GM23338 (cell line): ENCODE data around the gene TRNAU1AP. TPM values are rescaled to one million over a fixed set of nuclear protein-coding genes. Genes with fewer than 3 reads are reported as not detected.
A peak's percentile ranks its signal among the peaks of the same experiment; 100 is the strongest.
"Not testable (repeated sequence)": the region's sequence is repeated elsewhere in the genome, so short reads cannot be mapped to it uniquely, and the experiment has no call there.

ENCODE experiments used
- ATAC-seq: fragments of 200-7000 bp; cut with Tn5 transposase; 3 replicates; pipeline ENCODE4 v1.9.1; 2020
- DNase-seq: peaks from one replicate; pipeline ENCODE4 v3.0.0-alpha.2; 2015; ENCODE audit warnings: low spot score
- H2AFZ ChIP-seq: fragments of 200-600 bp; sonication (generic); 2 replicates; pipeline ENCODE4 v1.8.0; 2016; ENCODE audit warnings: antibody characterized with exemption, mild to moderate bottlenecking, moderate library complexity
- H3F3A ChIP-seq: fragments of 200-600 bp; sonication (generic); replicated peaks from 2 replicates; pipeline ENCODE4 v1.8.0; 2017; ENCODE audit warnings: antibody characterized with exemption, mixed run types, low read depth
- H3K27ac ChIP-seq: fragments of 200-600 bp; sonication (generic); 2 replicates; pipeline ENCODE4 v1.6.1; 2016; ENCODE audit warnings: low read depth
- H3K27me3 ChIP-seq: fragments of 200-600 bp; sonication (generic); 2 replicates; pipeline ENCODE4 v1.8.0; 2016; ENCODE audit warnings: mild to moderate bottlenecking, mixed run types, moderate library complexity; ENCODE audit not compliant: insufficient read depth
- H3K36me3 ChIP-seq: fragments of 200-600 bp; sonication (generic); 2 replicates; pipeline ENCODE4 v1.8.0; 2016; ENCODE audit warnings: mild to moderate bottlenecking; ENCODE audit not compliant: insufficient read depth
- H3K4me1 ChIP-seq: fragments of 200-600 bp; sonication (generic); 2 replicates; pipeline ENCODE4 v1.8.0; 2016; ENCODE audit warnings: mild to moderate bottlenecking, moderate library complexity; ENCODE audit not compliant: insufficient read depth
- H3K4me2 ChIP-seq: fragments of 200-600 bp; sonication (generic); 2 replicates; pipeline ENCODE4 v1.7.1; 2017; ENCODE audit warnings: mixed run types
- H3K4me3 ChIP-seq: fragments of 200-600 bp; sonication (generic); 2 replicates; pipeline ENCODE4 v1.6.1; 2016; ENCODE audit warnings: mixed run types
- H3K79me2 ChIP-seq: fragments of 200-600 bp; sonication (generic); replicated peaks from 2 replicates; pipeline ENCODE4 v1.8.0; 2017; ENCODE audit warnings: mild to moderate bottlenecking; ENCODE audit not compliant: insufficient read depth
- H3K9me2 ChIP-seq: fragments of 200-600 bp; sonication (generic); 2 replicates; pipeline ENCODE4 v1.8.0; 2017; ENCODE audit not compliant: insufficient read depth
- H4K20me1 ChIP-seq: fragments of 200-600 bp; sonication (generic); replicated peaks from 2 replicates; pipeline ENCODE4 v1.8.0; 2017; ENCODE audit warnings: mild to moderate bottlenecking; ENCODE audit not compliant: insufficient read depth
- H3K27ac Mint-ChIP-seq: 2 replicates; pipeline ENCODE4 v1.8.0; 2020; ENCODE audit warnings: inconsistent platforms, mild to moderate bottlenecking, moderate library complexity, mixed read lengths
- H3K27me3 Mint-ChIP-seq: 3 replicates; pipeline ENCODE4 v1.8.0; 2022; ENCODE audit warnings: low read depth, mild to moderate bottlenecking, moderate library complexity, mixed read lengths, inconsistent platforms; ENCODE audit not compliant: insufficient read depth, poor library complexity
- H3K36me3 Mint-ChIP-seq: 3 replicates; pipeline ENCODE4 v1.8.0; 2021; ENCODE audit warnings: low read depth, mild to moderate bottlenecking, inconsistent platforms, moderate library complexity, mixed read lengths
- H3K4me1 Mint-ChIP-seq: 3 replicates; pipeline ENCODE4 v1.8.0; 2020; ENCODE audit warnings: mild to moderate bottlenecking, inconsistent platforms, mixed read lengths
- H3K4me3 Mint-ChIP-seq: 3 replicates; pipeline ENCODE4 v1.8.0; 2021; ENCODE audit warnings: moderate library complexity, mild to moderate bottlenecking, inconsistent platforms, mixed read lengths
- H3K9me3 Mint-ChIP-seq: 3 replicates; pipeline ENCODE4 v1.8.0; 2020; ENCODE audit warnings: moderate library complexity, mild to moderate bottlenecking, inconsistent platforms, mixed read lengths
- CREB1 ChIP-seq: fragments of 250-450 bp; sonication (Bioruptor Pico); IDR thresholded peaks from 2 replicates; pipeline ENCODE4 v1.5.0; 2020; ENCODE audit warnings: low read depth, mild to moderate bottlenecking, moderate library complexity
- CTCF ChIP-seq, 2 experiments: fragments of 200-600 bp in 1 of 2; sonication (generic) in 1 of 2; conservative IDR thresholded peaks; 2 replicates each; pipeline versions ENCODE4 v1.5.1 to v1.6.1; 2016 to 2017; ENCODE audit warnings: antibody characterized with exemption in 2 of 2, low read depth in 2 of 2, mild to moderate bottlenecking in 2 of 2, moderate library complexity in 1 of 2
- ETS1 ChIP-seq: IDR thresholded peaks from 2 replicates; pipeline ENCODE4 v1.6.1; 2016; ENCODE audit warnings: antibody characterized with exemption
- EZH2 ChIP-seq: fragments of 200-600 bp; sonication (generic); IDR thresholded peaks from one replicate; pipeline ENCODE4 v1.8.0; 2017; ENCODE audit warnings: antibody characterized with exemption, mild to moderate bottlenecking, low read depth; ENCODE audit not compliant: unreplicated experiment
- JUNB ChIP-seq: IDR thresholded peaks from one replicate; pipeline ENCODE4 v1.6.1; 2016; ENCODE audit warnings: antibody characterized with exemption; ENCODE audit not compliant: unreplicated experiment
- POLR2AphosphoS5 ChIP-seq: IDR thresholded peaks from 2 replicates; pipeline ENCODE4 v1.6.1; 2016; ENCODE audit warnings: antibody characterized with exemption, low read depth
- REST ChIP-seq: IDR thresholded peaks from one replicate; pipeline ENCODE4 v1.6.1; 2018; ENCODE audit warnings: antibody characterized with exemption; ENCODE audit not compliant: unreplicated experiment
- STAT1 ChIP-seq: IDR thresholded peaks from one replicate; pipeline ENCODE4 v1.6.1; 2016; ENCODE audit warnings: antibody characterized with exemption; ENCODE audit not compliant: unreplicated experiment
- ZNF114 ChIP-seq: fragments of 250-450 bp; sonication (Bioruptor Pico); IDR thresholded peaks from 2 replicates; pipeline ENCODE4 v1.5.0; 2020; ENCODE audit warnings: mild to moderate bottlenecking, moderate library complexity
- ZNF331 ChIP-seq: fragments of 250-450 bp; sonication (Bioruptor Pico); IDR thresholded peaks from 2 replicates; pipeline ENCODE4 v1.5.0; 2020; ENCODE audit warnings: low read depth, mild to moderate bottlenecking, moderate library complexity
- polyA plus RNA-seq: library from polyadenylated mRNA; unstranded; fragments of >200 nt; fragmentation: Nextera tagmentation; extraction: Ambion mirVana; gene quantifications from 2 replicates; pipeline ENCODE4 v1.2.1, GENCODE V29; 2016
- total RNA-seq: library from RNA; depleted of rRNA; stranded (reverse); fragments of >200 nt; shearing (Covaris generic); gene quantifications from 2 replicates; pipeline ENCODE4 v1.2.3, GENCODE V29; 2014

Gene TRNAU1AP
- total and polyA plus RNA-seq, 2 experiments from 2014 or later, result 20.3 to 42.1 TPM

GRCh38 chr1:28593988-28594356, 41.1 kb downstream of the TRNAU1AP start:
- H3K27ac Mint-ChIP-seq, H2AFZ ChIP-seq, H3K4me3 Mint-ChIP-seq, H3K4me2 ChIP-seq, H4K20me1 ChIP-seq, ATAC-seq, H3K36me3 ChIP-seq, H3K9me3 Mint-ChIP-seq, H3K36me3 Mint-ChIP-seq, H3K9me2 ChIP-seq, H3K79me2 ChIP-seq, H3K4me3 ChIP-seq, DNase-seq: not testable (repeated sequence)
- H3K4me1 Mint-ChIP-seq, result peaks cover 30% of the 10 kb centered on the region
- peaks cover 18% of the 10 kb centered on the region for H3F3A ChIP-seq
- H3K27me3 Mint-ChIP-seq, result peaks cover 11% of the 10 kb centered on the region
- H3K27ac ChIP-seq, result peak overlapping the region; percentile 90; the same call in 1 of the 2 replicates
- peaks cover 26% of the 10 kb centered on the region for H3K4me1 ChIP-seq
- H3K27me3 ChIP-seq, result 0 out of 2 replicates have a peak, but pooled peaks cover 14% of the 10 kb centered on the region

GRCh38 chr1:28594686-28595411, 42.0 kb downstream of the TRNAU1AP start:
- not testable (repeated sequence) for H2AFZ ChIP-seq, H3K9me2 ChIP-seq, H4K20me1 ChIP-seq, H3K36me3 Mint-ChIP-seq, H3K79me2 ChIP-seq, H3K4me3 ChIP-seq, H3K36me3 ChIP-seq, H3K9me3 Mint-ChIP-seq, H3K4me3 Mint-ChIP-seq
- H3K27me3 ChIP-seq, result 0 out of 2 replicates have a peak, but pooled peaks cover 14% of the 10 kb centered on the region
- DNase-seq (peak; percentile 80), ATAC-seq (peak; percentile 25)
- H3K4me1 Mint-ChIP-seq, result peaks cover 35% of the 10 kb centered on the region
- peak overlapping the region; percentile 90 for H3K27ac ChIP-seq
- peaks cover 26% of the 10 kb centered on the region for H3K4me1 ChIP-seq
- peaks cover 11% of the 10 kb centered on the region for H3K27me3 Mint-ChIP-seq
- H3K27ac Mint-ChIP-seq, result 0 out of 2 replicates have a peak overlapping the region, but pooled peaks have one; percentile 0
- H3K4me2 ChIP-seq, result peak overlapping the region; percentile 63
- peaks cover 18% of the 10 kb centered on the region for H3F3A ChIP-seq

GRCh38 chr1:28595412-28596191, 42.7 kb downstream of the TRNAU1AP start:
- H3K36me3 ChIP-seq, result no peaks in the 10 kb centered on the region
- TF ChIP-seq POLR2AphosphoS5, result no peak
- no peak for TF ChIP-seq ZNF331
- TF ChIP-seq CTCF (conservative IDR thresholded peaks at IDR 0.05; ENCODE audit: low read depth in 2 of 2), result no peak
- no peak for TF ChIP-seq EZH2
- no peak for TF ChIP-seq REST
- no peak for TF ChIP-seq JUNB
- no peak for TF ChIP-seq STAT1
- no peak for TF ChIP-seq ZNF114 (CRISPR knock-in tag)
- TF ChIP-seq CREB1, result no peak
- no peak for TF ChIP-seq ETS1

More at GRCh38 chr1:28595412-28596191, 42.7 kb downstream of the TRNAU1AP start:
- H3K27ac Mint-ChIP-seq, result 0 out of 2 replicates have a peak overlapping the region, but pooled peaks have one; percentile 0
- peaks cover 35% of the 10 kb centered on the region for H3K4me1 Mint-ChIP-seq
- Histone ChIP-seq H4K20me1 (no peaks in the 10 kb centered on the region), H3K4me1 (peaks cover 26% of the 10 kb centered on the region), H3K27ac (peak overlapping the region; percentile 90), H3F3A (peaks cover 18% of the 10 kb centered on the region), H2AFZ (no peak overlapping the region), H3K4me3 (no peak overlapping the region), H3K4me2 (peak overlapping the region; percentile 63), H3K27me3 (0 out of 2 replicates have a peak, but pooled peaks cover 14% of the 10 kb centered on the region), H3K79me2 (no peaks in the 10 kb centered on the region), H3K9me2 (no peaks in the 10 kb centered on the region)
- H3K9me3 Mint-ChIP-seq, result peaks cover 3% of the 10 kb centered on the region; the same call in 1 of the 3 replicates
- ATAC-seq (peak; percentile 4; the same call in 2 of the 3 replicates), DNase-seq (no peak)
- H3K27me3 Mint-ChIP-seq, result peaks cover 11% of the 10 kb centered on the region
- H3K36me3 Mint-ChIP-seq, result peaks cover 7% of the 10 kb centered on the region; the same call in 2 of the 3 replicates
- H3K4me3 Mint-ChIP-seq, result no peak overlapping the region
